ENCODE data around the gene RAD9A.

Gene RAD9A

DNA sequence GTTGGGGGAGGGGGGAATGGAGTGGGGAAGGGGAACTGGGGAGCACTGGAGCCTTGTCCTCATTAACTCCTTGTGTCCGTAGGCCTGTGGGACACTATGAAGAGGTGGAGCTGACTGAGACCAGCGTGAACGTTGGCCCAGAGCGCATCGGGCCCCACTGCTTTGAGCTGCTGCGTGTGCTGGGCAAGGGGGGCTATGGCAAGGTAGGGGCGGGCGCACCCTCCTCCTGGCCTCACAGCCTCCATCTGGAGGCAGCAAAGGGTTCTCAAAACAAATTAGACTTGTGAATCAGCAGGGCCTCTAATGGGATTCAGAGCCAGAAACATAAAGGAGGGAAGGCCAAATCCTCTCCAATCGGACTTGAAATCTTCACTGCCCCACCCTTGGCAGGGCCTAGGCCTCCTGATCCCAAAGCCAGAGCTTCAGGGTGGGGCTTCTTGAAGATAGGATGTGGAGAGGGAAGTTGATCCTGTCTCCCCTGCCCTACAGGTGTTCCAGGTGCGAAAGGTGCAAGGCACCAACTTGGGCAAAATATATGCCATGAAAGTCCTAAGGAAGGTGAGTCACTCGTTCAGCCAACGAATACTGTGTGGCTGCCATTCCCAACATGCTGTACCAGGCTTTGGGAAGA is 37.4 kb downstream of the RAD9A start:
- Histone ChIP-seq H4K20me1 (ENCODE audit: insufficient read depth, low read length) (no peaks in the 10 kb centered on the region), H3K79me2 (ENCODE audit: low read length) (peaks cover 33% of the 10 kb centered on the region), H3K4me2 (ENCODE audit: low read depth, low read length) (peak overlapping the region; percentile 74), H3K27ac (ENCODE audit: low read length) (peak overlapping the region; percentile 26; the same call in 1 of the 2 replicates), H3K9me3 (replicated peaks; ENCODE audit: insufficient read depth, low read length) (no peaks in the 10 kb centered on the region), H3F3A (ENCODE audit: insufficient read depth, low read length) (peaks cover 4% of the 10 kb centered on the region; the same call in 1 of the 2 replicates), H2AFZ (ENCODE audit: low read length) (peak overlapping the region; percentile 21; the same call in 1 of the 2 replicates), H3K4me1 (ENCODE audit: low read length) (peaks cover 4% of the 10 kb centered on the region), H3K27me3 (replicated peaks; ENCODE audit: insufficient read depth, low read length) (no peaks in the 10 kb centered on the region), H3K9me2 (replicated peaks; ENCODE audit: insufficient read depth, low read length) (no peaks in the 10 kb centered on the region), H3K36me3 (replicated peaks; ENCODE audit: insufficient read depth, low read length) (no peaks in the 10 kb centered on the region; the same call in 1 of the 2 replicates), H3K4me3 (ENCODE audit: low read length) (peak overlapping the region; percentile 98), H3K9ac (ENCODE audit: low read length) (peak overlapping the region; percentile 90)
- no peak for TF ChIP-seq EZH2phosphoT487 (IDR thresholded peaks at IDR 0.05; ENCODE audit: low read length)
- TF ChIP-seq CTCF (IDR thresholded peaks at IDR 0.05; ENCODE audit: low read length): no peak
- no peak for TF ChIP-seq EZH2 (optimal IDR thresholded peaks at IDR 0.05; ENCODE audit: low read depth, low read length)
- DNase-seq: no peak

- Histone ChIP-seq H4K20me1 (ENCODE audit: insufficient read depth, low read length) (no peaks in the 10 kb centered on the region), H3K4me3 (ENCODE audit: low read length) (no peak overlapping the region), H3K27me3 (replicated peaks; ENCODE audit: insufficient read depth, low read length) (no peaks in the 10 kb centered on the region), H2AFZ (ENCODE audit: low read length) (no peak overlapping the region), H3K4me2 (ENCODE audit: low read depth, low read length) (peak overlapping the region; percentile 74; the same call in 1 of the 2 replicates), H3K36me3 (replicated peaks; ENCODE audit: insufficient read depth, low read length) (no peaks in the 10 kb centered on the region; the same call in 1 of the 2 replicates), H3F3A (ENCODE audit: insufficient read depth, low read length) (peaks cover 4% of the 10 kb centered on the region; the same call in 1 of the 2 replicates), H3K9me2 (replicated peaks; ENCODE audit: insufficient read depth, low read length) (no peaks in the 10 kb centered on the region), H3K79me2 (ENCODE audit: low read length) (peaks cover 33% of the 10 kb centered on the region), H3K4me1 (ENCODE audit: low read length) (peaks cover 4% of the 10 kb centered on the region), H3K9me3 (replicated peaks; ENCODE audit: insufficient read depth, low read length) (no peaks in the 10 kb centered on the region), H3K27ac (ENCODE audit: low read length) (no peak overlapping the region), H3K9ac (ENCODE audit: low read length) (0 out of 2 replicates have a peak overlapping the region, but pooled peaks have one; percentile 90)
- DNase-seq: no peak
- TF ChIP-seq EZH2 (optimal IDR thresholded peaks at IDR 0.05; ENCODE audit: low read depth, low read length) (no peak), EZH2phosphoT487 (IDR thresholded peaks at IDR 0.05; ENCODE audit: low read length) (no peak), CTCF (IDR thresholded peaks at IDR 0.05; ENCODE audit: low read length) (no peak)
These were observed 37.9 kb downstream of the RAD9A start for GRCh38 chr11:67429722-67430121.

- H3K27ac ChIP-seq (ENCODE audit: low read length): no peak overlapping the region
- no peak for TF ChIP-seq EZH2phosphoT487 (IDR thresholded peaks at IDR 0.05; ENCODE audit: low read length)
- no peak for TF ChIP-seq EZH2 (optimal IDR thresholded peaks at IDR 0.05; ENCODE audit: low read depth, low read length)
- no peak for TF ChIP-seq CTCF (IDR thresholded peaks at IDR 0.05; ENCODE audit: low read length)
- DNase-seq: no peak
- peaks cover 4% of the 10 kb centered on the region for H3K4me1 ChIP-seq (ENCODE audit: low read length)
- no peaks in the 10 kb centered on the region for H4K20me1 ChIP-seq (ENCODE audit: insufficient read depth, low read length)
- no peaks in the 10 kb centered on the region for H3K9me3 ChIP-seq (replicated peaks; ENCODE audit: insufficient read depth, low read length)
- H3K9me2 ChIP-seq (replicated peaks; ENCODE audit: insufficient read depth, low read length): no peaks in the 10 kb centered on the region
- no peak overlapping the region for H3K4me3 ChIP-seq (ENCODE audit: low read length)
- H3K36me3 ChIP-seq (replicated peaks; ENCODE audit: insufficient read depth, low read length): no peaks in the 10 kb centered on the region; the same call in 1 of the 2 replicates
- H3K4me2 ChIP-seq (ENCODE audit: low read depth, low read length): no peak overlapping the region
- H3K79me2 ChIP-seq (ENCODE audit: low read length): peaks cover 33% of the 10 kb centered on the region
- H3K27me3 ChIP-seq (replicated peaks; ENCODE audit: insufficient read depth, low read length): no peaks in the 10 kb centered on the region
- no peak overlapping the region for H3K9ac ChIP-seq (ENCODE audit: low read length)
- H3F3A ChIP-seq (ENCODE audit: insufficient read depth, low read length): peaks cover 4% of the 10 kb centered on the region; the same call in 1 of the 2 replicates
- H2AFZ ChIP-seq (ENCODE audit: low read length): no peak overlapping the region
These were observed 39.8 kb downstream of the RAD9A start for GRCh38 chr11:67431346-67432249.
